A549 (cell line): ENCODE data around the gene TLNRD1.

Experiments used
- CBX8 ChIP-seq: fragments of 200-600 bp; sonication (generic); IDR thresholded peaks from 2 replicates; pipeline ENCODE4 v1.6.1; 2016
- CTCF ChIP-seq: fragments of >200 bp; sonication (Bioruptor Twin); formaldehyde crosslinking; IDR thresholded peaks from 3 replicates; pipeline ENCODE4 v1.5.1; 2016
- KDM5A ChIP-seq: fragments of 200-600 bp; sonication (generic); IDR thresholded peaks from 2 replicates; pipeline ENCODE4 v1.6.1; 2016; ENCODE audit warnings: antibody characterized with exemption, mild to moderate bottlenecking
- MYC ChIP-seq: IDR thresholded peaks from 2 replicates; pipeline ENCODE4 v1.6.1; 2012; ENCODE audit warnings: mild to moderate bottlenecking, inconsistent platforms, low read length, improper control_type of control experiment, borderline replicate concordance
- POLR2A ChIP-seq: IDR thresholded peaks from 2 replicates; pipeline ENCODE4 v1.6.1; 2012; ENCODE audit warnings: mild to moderate bottlenecking, low read length
- POLR2AphosphoS2 ChIP-seq: conservative IDR thresholded peaks from 2 replicates; pipeline ENCODE4 v1.6.1; 2012; ENCODE audit warnings: low read length, improper control_type of control experiment, inconsistent platforms
- RCOR1 ChIP-seq: fragments of 150-350 bp; IDR thresholded peaks from 2 replicates; pipeline ENCODE4 v1.6.1; 2014; ENCODE audit warnings: antibody characterized with exemption, low read length, low read depth
- RFX5 ChIP-seq: fragments of 450-650 bp; IDR thresholded peaks from 2 replicates; pipeline ENCODE4 v1.7.1; 2014; ENCODE audit warnings: antibody characterized with exemption, mild to moderate bottlenecking, moderate library complexity

GRCh38 chr15:81021321-81021720 lies 20.6 kb downstream of the TLNRD1 start:
- TF ChIP-seq RFX5 (no peak), POLR2A (no peak), RCOR1 (no peak), CBX8 (no peak), KDM5A (no peak), CTCF (no peak), POLR2AphosphoS2 (no peak), MYC (no peak)
